Stimulated activated CD4-positive, alpha-beta T cell treated with anti-CD3 and anti-CD28 coated beads, Interleukin-15, amount 100 ng/mL, for 24 hours (primary cell): ENCODE data around the gene LRRN4CL.
A peak's percentile ranks its signal among the peaks of the same experiment; 100 is the strongest.
"Not testable (repeated sequence)": the region's sequence is repeated elsewhere in the genome, so short reads cannot be mapped to it uniquely, and the experiment has no call there.

Source experiments
- DNase-seq: peaks from one replicate; pipeline ENCODE4 v3.0.0-alpha.2; 2020

The LRRN4CL gene

DNA sequence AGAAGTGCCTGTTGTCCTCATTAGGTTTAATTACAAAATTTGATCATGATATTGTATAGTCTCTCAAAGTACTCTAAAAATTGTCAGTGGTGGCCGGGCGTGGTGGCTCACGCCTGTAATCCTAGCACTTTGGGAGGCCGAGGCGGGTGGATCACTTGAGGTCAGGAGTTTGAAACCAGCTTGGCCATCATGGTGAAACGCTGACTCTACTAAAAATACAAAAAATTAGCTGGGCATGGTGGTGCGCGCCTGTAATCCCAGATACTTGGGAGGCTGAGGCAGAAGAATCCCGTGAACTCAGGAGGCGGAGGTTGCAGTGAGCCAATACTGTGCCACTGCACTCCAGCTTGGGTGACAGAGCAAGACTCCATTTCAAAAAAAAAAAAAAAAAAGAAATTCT, 13.9 kb downstream of the LRRN4CL start:
- DNase-seq, result not testable (repeated sequence)

- no peak for DNase-seq
Observed at GRCh38 chr11:62673196-62673525, 16.2 kb downstream of the LRRN4CL start.

GRCh38 chr11:62671608-62672389, 17.5 kb downstream of the LRRN4CL start, which contains the start of the genes LBHD1 and UQCC3:
LBHD1 (minus strand) TSS chr11:62672267; CDS start chr11:62670031, 2,236 bp downstream.
UQCC3 (plus strand) TSS chr11:62671673; CDS start chr11:62671746, 73 bp downstream.
- peak; percentile 87 for DNase-seq

- DNase-seq, result no peak
Observed at GRCh38 chr11:62671236-62671607, 18.1 kb downstream of the LRRN4CL start.

GRCh38 chr11:62669420-62670161, 19.7 kb downstream of the LRRN4CL start:
- DNase-seq, result no peak

DNA sequence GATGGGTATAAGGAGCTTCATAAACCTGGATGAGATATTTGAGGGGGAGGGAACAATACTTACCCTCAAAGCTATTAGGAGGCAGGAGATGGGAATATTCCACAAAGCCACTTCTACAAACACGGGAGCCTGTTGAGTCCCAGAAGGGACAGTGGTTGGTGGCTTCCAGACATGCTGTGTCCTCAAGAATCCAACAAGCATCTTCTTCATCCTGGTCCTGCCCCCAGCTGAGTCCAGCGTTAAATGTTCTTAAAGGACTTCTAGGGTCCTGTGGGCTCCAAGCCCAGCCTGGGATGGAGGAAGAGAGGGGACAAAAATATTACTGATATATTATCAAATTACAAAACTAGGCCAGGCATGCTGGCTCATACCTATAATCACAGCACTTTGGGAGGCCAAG, 21.9 kb downstream of the LRRN4CL start:
- no peak for DNase-seq

GRCh38 chr11:62666259-62666926, 22.9 kb downstream of the LRRN4CL start:
- DNase-seq, result peak; percentile 48

- DNase-seq, result peak; percentile 72
Observed at GRCh38 chr11:62665599-62666258, 23.6 kb downstream of the LRRN4CL start.

DNA sequence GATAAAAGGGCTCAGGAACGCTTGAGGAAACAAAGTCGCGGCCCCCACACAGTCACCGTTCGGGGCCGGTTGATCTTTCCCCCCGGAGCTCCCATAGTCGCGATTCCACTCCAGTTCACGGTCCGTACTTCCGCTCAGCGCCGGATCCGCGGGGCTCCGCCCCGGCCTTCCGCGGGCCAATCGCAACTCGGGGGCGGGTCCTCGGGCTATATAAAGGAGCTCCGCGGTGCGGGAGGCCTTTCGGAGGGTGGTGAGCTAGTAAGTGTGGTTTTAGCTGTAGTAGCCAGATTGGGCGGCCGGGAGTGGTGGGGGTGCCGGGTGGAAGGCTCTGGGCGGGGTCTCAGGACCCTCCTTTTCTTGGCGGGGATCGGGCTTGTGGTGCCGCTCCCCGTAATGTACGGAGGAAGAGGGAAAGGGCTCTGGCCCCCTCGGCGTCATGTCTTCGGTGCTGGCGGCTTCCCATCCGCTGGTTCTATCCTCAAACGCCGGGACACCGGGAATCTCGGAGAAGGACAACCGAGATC, 24.2 kb downstream of the LRRN4CL start, which contains the start of the genes C11orf98 and CSKMT:
Gene C11orf98 (minus strand): TSS at position 136 of the 524 bp plus-strand sequence. CDS start 41 bp downstream, at position 95.
Gene CSKMT (plus strand): TSS at position 238 of the 524 bp plus-strand sequence. CDS start 568 bp downstream, outside the sequence.
- DNase-seq, result peak; percentile 97

DNA sequence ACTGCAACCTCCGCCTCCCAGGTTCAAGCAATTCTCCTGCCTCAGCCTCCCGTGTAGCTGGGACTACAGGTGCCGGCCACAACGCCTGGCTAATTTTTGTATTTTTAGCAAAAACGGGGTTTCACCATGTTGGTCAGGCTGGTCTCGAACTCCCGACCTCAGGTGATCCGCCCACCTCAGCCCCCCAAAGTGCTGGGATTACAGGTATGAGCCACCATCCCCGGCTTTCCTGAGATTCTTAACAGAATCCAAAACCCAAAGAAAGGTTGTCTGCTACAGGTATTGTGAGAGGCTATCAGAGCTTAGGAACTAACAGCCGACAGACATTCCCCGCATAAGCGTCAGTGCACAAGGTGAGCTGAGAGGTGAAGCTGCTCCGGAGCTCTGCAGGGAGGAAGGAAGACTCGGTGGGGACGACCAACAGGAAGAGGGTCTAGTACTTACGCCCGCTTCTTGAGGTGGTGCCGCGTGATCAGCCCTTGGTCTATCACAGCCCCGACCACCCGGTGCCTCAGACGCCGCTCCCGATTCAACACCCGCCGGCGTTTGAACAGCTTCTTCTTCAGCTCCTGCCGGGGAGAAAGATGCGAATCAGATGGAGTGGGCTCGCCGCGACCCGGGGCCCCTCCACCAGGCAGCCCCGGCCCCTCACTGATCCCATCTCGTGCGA, 24.8 kb downstream of the LRRN4CL start:
- peak; percentile 68 for DNase-seq

GRCh38 chr11:62656796-62657429, 32.4 kb downstream of the LRRN4CL start:
- no peak for DNase-seq

- DNase-seq, result no peak
Observed at GRCh38 chr11:62654297-62654696, 35.0 kb downstream of the LRRN4CL start.

DNA sequence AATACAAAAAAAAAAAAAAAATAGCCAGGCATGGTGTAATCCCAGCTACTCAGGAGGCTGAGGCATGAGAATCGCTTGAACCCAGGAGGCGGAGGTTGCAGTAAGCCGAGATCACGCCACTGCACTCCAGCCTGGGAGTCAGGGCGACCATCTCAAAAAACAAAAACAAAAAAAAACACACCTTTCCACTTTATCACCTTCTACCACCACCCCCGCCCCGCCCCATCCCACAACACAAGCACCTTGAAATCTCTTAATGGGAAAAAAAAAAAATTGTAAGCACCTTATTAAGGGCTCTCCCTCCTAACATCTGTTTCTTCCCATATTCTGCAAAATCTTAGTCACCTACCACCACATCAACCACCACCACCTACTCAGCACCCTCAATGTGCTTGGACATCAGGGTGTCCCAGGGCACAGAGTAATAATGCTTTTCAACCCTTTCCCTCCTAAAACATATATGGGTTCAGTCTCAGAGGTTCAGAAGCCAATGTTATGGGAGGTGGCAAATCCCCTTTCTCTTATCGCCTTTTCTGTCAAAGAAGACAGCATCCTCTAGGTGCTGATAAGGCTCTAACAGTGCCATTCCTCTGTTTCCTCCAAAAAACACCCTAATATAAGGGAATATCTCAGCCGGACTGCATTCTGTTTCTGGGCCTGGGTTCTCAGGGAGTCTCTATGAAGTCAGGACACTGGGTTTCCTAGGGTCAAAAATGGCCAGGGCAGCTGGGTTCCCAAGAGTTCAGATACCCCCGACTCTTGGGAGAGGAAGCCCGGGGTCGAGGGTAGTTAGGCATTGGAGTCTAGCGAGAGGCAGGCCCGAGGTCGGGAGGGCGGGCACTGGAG, 36.9 kb downstream of the LRRN4CL start:
- DNase-seq, result peak; percentile 32

DNA sequence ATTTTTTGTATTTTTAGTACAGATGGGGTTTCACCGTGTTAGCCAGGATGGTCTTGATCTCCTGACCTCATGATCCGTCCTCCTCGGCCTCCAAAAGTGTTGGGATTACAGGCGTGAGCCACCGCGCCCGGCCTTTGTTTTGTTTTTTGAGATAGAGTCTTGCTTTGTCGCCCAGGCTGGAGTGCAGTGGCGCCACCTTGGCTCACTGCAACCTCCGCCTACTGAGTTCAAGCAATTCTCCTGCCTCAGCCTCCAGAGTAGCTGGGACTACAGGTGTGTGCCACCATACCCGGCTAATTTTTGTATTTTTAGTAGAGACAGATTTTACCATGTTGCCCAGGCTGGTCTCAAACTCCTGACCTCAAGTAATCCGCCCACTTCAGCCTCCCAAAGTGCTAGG, 39.0 kb downstream of the LRRN4CL start:
- DNase-seq, result not testable (repeated sequence)

DNA sequence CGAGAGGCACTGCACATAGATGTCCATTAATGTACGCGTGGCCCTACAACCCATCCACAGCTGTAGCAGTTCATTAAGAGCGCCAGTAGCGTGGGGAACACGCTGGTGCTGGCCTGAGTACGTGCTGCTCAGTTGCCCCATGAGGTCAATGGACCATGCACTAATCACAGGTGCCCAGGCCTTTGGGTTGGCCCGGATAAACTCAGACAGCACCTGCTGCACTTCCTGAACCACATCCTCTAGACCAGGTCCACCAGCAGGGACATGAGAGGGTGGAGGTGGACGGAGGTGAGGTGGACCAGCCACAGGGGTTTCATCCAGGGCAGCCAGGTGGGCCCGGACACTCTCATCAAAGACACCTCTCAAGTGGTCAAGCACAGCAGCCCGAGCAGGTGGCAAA, 39.8 kb downstream of the LRRN4CL start:
- DNase-seq, result no peak

DNA sequence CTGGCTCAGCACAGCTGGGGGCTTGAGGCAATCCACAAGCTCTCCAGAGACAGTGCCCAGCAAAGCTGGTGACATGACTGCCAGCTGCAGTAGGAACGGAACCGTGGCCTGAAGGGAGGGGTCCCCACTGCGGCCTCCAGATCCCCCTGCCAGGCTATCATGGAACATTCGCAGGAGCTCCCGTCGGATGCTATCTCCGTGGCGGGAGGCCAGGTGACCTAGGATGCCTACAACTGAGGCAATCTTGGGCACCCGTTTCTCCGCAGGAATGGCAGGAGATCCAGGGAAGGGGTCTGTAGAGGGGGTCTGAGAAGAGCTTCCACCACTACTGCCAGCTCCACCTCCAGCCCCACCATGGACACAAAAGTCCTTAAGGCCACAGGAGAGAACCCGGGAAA, 40.4 kb downstream of the LRRN4CL start:
- no peak for DNase-seq

- no peak for DNase-seq
Observed at GRCh38 chr11:62648185-62648966, 41.0 kb downstream of the LRRN4CL start.

DNA sequence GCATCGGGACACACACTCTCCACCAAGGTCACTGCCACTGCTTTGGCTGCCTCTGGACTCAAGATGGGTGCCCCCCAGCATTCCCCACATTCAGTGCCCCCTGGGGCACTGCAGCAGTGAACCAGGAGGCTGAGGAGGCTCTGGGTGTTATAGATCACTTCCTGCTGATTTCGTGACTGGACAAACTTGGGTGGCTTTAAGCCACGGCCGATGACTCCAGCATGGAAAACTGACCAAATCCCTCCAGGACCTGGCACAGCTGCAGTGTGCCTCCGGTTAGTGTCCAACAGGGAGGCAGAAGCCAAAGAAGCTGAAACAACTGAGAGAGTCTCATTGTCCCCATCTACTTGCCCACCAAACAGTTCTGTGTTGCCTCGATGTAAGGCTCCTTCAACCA, 41.7 kb downstream of the LRRN4CL start:
- no peak for DNase-seq

- no peak for DNase-seq
Observed at GRCh38 chr11:62646825-62647608, 42.3 kb downstream of the LRRN4CL start.
